Heart left ventricle (tissue), 16 donors: Measurements from ENCODE around the gene RHBDL3. TPM values are rescaled to one million over a fixed set of nuclear protein-coding genes. Genes with fewer than 3 reads are reported as not detected.

ENCODE experiments used
- ATAC-seq, 4 donors: fragments of 200-7000 bp; cut with Tn5 transposase; one replicate each; pipeline ENCODE4 v1.9.1; 2020 to 2022; ENCODE audit warnings: moderate library complexity in 4 of 4, mild to moderate bottlenecking in 3 of 4, moderate number of reproducible peaks in 1 of 4
- DNase-seq, 5 donors: peaks; one replicate each; pipeline ENCODE4 v3.0.0-alpha.2; 2020
- H3K27ac ChIP-seq, 12 donors: fragments of 200-600 bp; sonication (generic) in 4 of 12; one replicate each; pipeline versions ENCODE4 v1.5.0 to v1.8.0; 2016 to 2022; ENCODE audit warnings: mild to moderate bottlenecking in 2 of 12
- H3K27me3 ChIP-seq, 9 donors: fragments of 200-600 bp; sonication (generic) in 2 of 9; one replicate each; pipeline versions ENCODE4 v1.5.1 to v1.8.0; 2016 to 2022; ENCODE audit warnings: mild to moderate bottlenecking in 3 of 9
- H3K36me3 ChIP-seq, 9 donors: fragments of 200-600 bp; sonication (generic) in 2 of 9; one replicate each; pipeline versions ENCODE4 v1.5.0 to v1.8.0; 2018 to 2022; ENCODE audit warnings: mild to moderate bottlenecking in 2 of 9
- H3K4me1 ChIP-seq, 12 donors: fragments of 200-600 bp; sonication (generic) in 4 of 12; one replicate each; pipeline versions ENCODE4 v1.5.0 to v1.8.0; 2016 to 2022; ENCODE audit warnings: mild to moderate bottlenecking in 3 of 12
- H3K4me3 ChIP-seq, 12 donors: fragments of 200-600 bp; sonication (generic) in 4 of 12; one replicate each; pipeline versions ENCODE4 v1.5.0 to v1.8.0; 2017 to 2022; ENCODE audit warnings: mild to moderate bottlenecking in 9 of 12, moderate library complexity in 4 of 12
- H3K9me3 ChIP-seq, 12 donors: fragments of 200-600 bp; sonication (generic) in 4 of 12; one replicate each; pipeline versions ENCODE4 v1.5.0 to v1.8.0; 2016 to 2022; ENCODE audit warnings: mild to moderate bottlenecking in 1 of 12
- CTCF ChIP-seq, 12 donors: fragments of 200-600 bp; sonication (generic) in 4 of 12; IDR thresholded peaks; one replicate each; pipeline versions ENCODE4 v1.5.0 to v1.8.0; 2018 to 2022; ENCODE audit warnings: antibody characterized with exemption in 12 of 12, mild to moderate bottlenecking in 5 of 12
- POLR2A ChIP-seq, 2 donors: fragments of 450-650 bp; IDR thresholded peaks; one replicate each; pipeline ENCODE4 v1.6.1; 2017; ENCODE audit warnings: antibody characterized with exemption in 2 of 2, mild to moderate bottlenecking in 2 of 2, moderate library complexity in 2 of 2
- WGBS, 4 donors: extraction: QIAGEN DNeasy Blood & Tissue Kit in 2 of 4; methylation state at CpG; one replicate each; pipeline versions ENCODE4 v1.1.5 to v1.1.7; 2013 to 2018; 5-methylcytosine and 5-hydroxymethylcytosine counted together
- intact Hi-C, 10 donors: fragments of 100-400 bp; cut with DNase I; formaldehyde crosslinking; loops; one replicate each; pipeline versions ENCODE4 v1.11.1 to v1.14.2; 2022
- polyA plus RNA-seq, 2 donors: library from polyadenylated mRNA; stranded (reverse); fragments of 200-250 nt; gene quantifications; one replicate each; pipeline ENCODE4 v1.2.3, GENCODE V29; 2013
- total RNA-seq, 9 donors: library from RNA; depleted of rRNA in 2 of 9; stranded (reverse); fragments of >200 nt in 2 of 9; fragmentation: NEBNext Ultra II Directional in 3 of 9; extraction: Animal tissue kit (Norgen Biotek cat#: 25700) in 3 of 9; gene quantifications; one replicate each; pipeline versions ENCODE4 v1.1.0 to v1.2.4, GENCODE V29; 2016 to 2023
- donor health status: ischemic (EF 13 %, LVEDD 7.1; RV severe dilation, severe dysfunction).
- donor health status: healthy with polysubstance abuse.
- donor health status: DM: no; HTN: yes; CAD: no.
- donor health status: DM: no; HTN: no; CAD: no.
- donor health status: ischemic (EF 25% LVEDD 6.9; RV normal size, moderate dysfunction).
- donor health status: ischemic (EF 25% LVEDD 5.7; RV mildly dilated, moderate dysfunction).
- donor health status: healthy.
- donor health status: DM: yes; HTN: yes; CAD: no.
- donor health status: ischemic (EF 35%, LVEDD 5.7; RV mildly dilated, moderate dysfunction).
- donor health status: nonischemic (EF 11% LVEDD 7.7; RV severe dilation, severe dysfunction).
- donor health status: DM: yes; HTN: yes; CAD: no.
- donor health status: PGD.
- donor health status: ischemic (EF 29% LVEDD 5.4; RV normal size, mild dysfunction).
- donor health status: nonischemic (EF 23%, LVEDD 6.1; RV moderate dilation, normal function).

Gene RHBDL3
- total and polyA plus RNA-seq, 11 donors = 0.05 to 4.8 (median 0.36) TPM

- ATAC-seq = no peak
- DNase-seq = no peak
- Histone ChIP-seq H3K4me1 (peaks cover 0 to 5% (median 0%) of the 10 kb centered on the region in 12 donors), H3K27ac (no peak overlapping the region), H3K9me3 (no peaks in the 10 kb centered on the region), H3K4me3 (no peak overlapping the region), H3K36me3 (no peaks in the 10 kb centered on the region), H3K27me3 (no peaks in the 10 kb centered on the region)
- TF ChIP-seq POLR2A (IDR thresholded peaks at IDR 0.05) (no peak), CTCF (IDR thresholded peaks at IDR 0.05) (no peak)
- intact Hi-C loops = no loop called here
- 56 to 67% (median 62%) methylated on average over 11 to 13 of the region's 13 CpGs for WGBS, 4 donors
Measured at GRCh38 chr17:32298721-32299579, 33.3 kb downstream of the RHBDL3 start.

- WGBS, 4 donors = 83 to 94% (median 88%) methylated on average over 4 to 7 of the region's 7 CpGs
- Histone ChIP-seq H3K27me3 (no peaks in the 10 kb centered on the region), H3K36me3 (no peaks in the 10 kb centered on the region), H3K9me3 (no peaks in the 10 kb centered on the region), H3K27ac (no peak overlapping the region), H3K4me1 (peaks cover 0 to 10% (median 0%) of the 10 kb centered on the region in 12 donors), H3K4me3 (no peak overlapping the region)
- no peak for TF ChIP-seq CTCF (IDR thresholded peaks at IDR 0.05)
- no peak for TF ChIP-seq POLR2A (IDR thresholded peaks at IDR 0.05)
- DNase-seq = no peak
- intact Hi-C loops = no loop called here
- no peak for ATAC-seq
Measured at GRCh38 chr17:32299580-32300164, 34.0 kb downstream of the RHBDL3 start.

- TF ChIP-seq CTCF (IDR thresholded peaks at IDR 0.05) (no peak), POLR2A (IDR thresholded peaks at IDR 0.05) (no peak)
- 81 to 88% (median 84%) methylated on average over 4 of the region's 4 CpGs for WGBS, 4 donors
- ATAC-seq (no peak), DNase-seq (no peak)
- Histone ChIP-seq H3K27me3 (no peaks in the 10 kb centered on the region), H3K9me3 (no peaks in the 10 kb centered on the region), H3K4me1 (peaks cover 0 to 10% (median 0%) of the 10 kb centered on the region in 12 donors), H3K4me3 (no peak overlapping the region), H3K27ac (no peak overlapping the region), H3K36me3 (no peaks in the 10 kb centered on the region)
- intact Hi-C loops = no loop called here
Measured at GRCh38 chr17:32302037-32302436, 36.4 kb downstream of the RHBDL3 start.

- 87 to 92% (median 88%) methylated on average over 10 of the region's 10 CpGs for WGBS, 4 donors
Measured at GRCh38 chr17:32302860-32303649, 37.4 kb downstream of the RHBDL3 start.

More at GRCh38 chr17:32302860-32303649, 37.4 kb downstream of the RHBDL3 start:
- TF ChIP-seq CTCF (IDR thresholded peaks at IDR 0.05) (no peak), POLR2A (IDR thresholded peaks at IDR 0.05) (no peak)
- H3K27ac ChIP-seq = no peak overlapping the region
- ATAC-seq (peak in 1 of 4 donors; percentile 36), DNase-seq (no peak)
- H3K36me3 ChIP-seq = no peaks in the 10 kb centered on the region
- peaks cover 0 to 10% (median 0%) of the 10 kb centered on the region in 12 donors for H3K4me1 ChIP-seq
- no peak overlapping the region for H3K4me3 ChIP-seq
- no peaks in the 10 kb centered on the region for H3K9me3 ChIP-seq
- no peaks in the 10 kb centered on the region for H3K27me3 ChIP-seq
- intact Hi-C loops = no loop called here
